ENCODE data around the gene DPP4. TPM values are rescaled to one million over a fixed set of nuclear protein-coding genes. Genes with fewer than 3 reads are reported as not detected.

Gene DPP4
- total and polyA plus RNA-seq, 2 of the 13 experiments (the other 11 are each of a cell fraction or from before 2014, with no cell fraction given) = 39.4 to 109 TPM

GRCh38 chr2:162072976-162073887, 783 bp downstream of the DPP4 start:
- H3K9me3 ChIP-seq (ENCODE audit: low read length) = peaks cover 3% of the 10 kb centered on the region; the same call in 1 of the 2 replicates
- in situ Hi-C loops (cut with HindIII; ENCODE audit: extremely low pct_ligation_motif_present, low pct_unique_long_range_greater_than_20kb) (no loop called here), intact Hi-C loops (cut with micrococcal nuclease; ENCODE audit: unreplicated experiment) (no loop called here)
- peak overlapping the region; percentile 71 to 89 (median 78) for H3K4me3 ChIP-seq (replicated peaks in 1 of 3; ENCODE audit: insufficient read depth in 1 of 3, low read depth in 2 of 3, low read length in 3 of 3)
- peak overlapping the region; percentile 57 for H3K27ac ChIP-seq (ENCODE audit: extremely low read length, insufficient read depth, low read length)
- peaks cover 15% of the 10 kb centered on the region for H3K79me2 ChIP-seq (ENCODE audit: insufficient read depth, low read length)
- CTCF ChIA-PET (ENCODE audit: low intra/inter-chr PET ratio, low total read pairs) = interaction anchor here (1.8 kb wide), 1 partner anchor 50 kb away, joined by 9 read pairs; no protein-coding TSS in a partner anchor
- peak overlapping the region; percentile 99 for H3K4me2 ChIP-seq (ENCODE audit: low read depth, low read length)
- FAIRE-seq (no peak), DNase-seq (ENCODE audit: low spot score) (no peak), ATAC-seq (peak; percentile 65)
- H2AFZ ChIP-seq (ENCODE audit: low read length) = peak overlapping the region; percentile 8
- BruUV-seq (replicated peaks) = no TSS peak
- POLR2A ChIA-PET = interaction anchor here (0.8 to 4.8 kb wide), 15 partner anchors 8 to 78 kb away, joined by 3 to 41 read pairs (median 4); no protein-coding TSS in a partner anchor
- peaks cover 0 to 4% of the 10 kb centered on the region in 2 experiments; a peak in 2 of 5 replicates for H3K36me3 ChIP-seq (replicated peaks in 1 of 2; ENCODE audit: control insufficient read depth in 1 of 2, insufficient read depth in 2 of 2, low read length in 2 of 2)
- H3K9ac ChIP-seq (ENCODE audit: insufficient read depth, low read depth, low read length) = peak overlapping the region; percentile 75
- peaks cover 68% of the 10 kb centered on the region for H3K4me1 ChIP-seq (ENCODE audit: insufficient read depth, low read length)
- no peaks in the 10 kb centered on the region for H4K20me1 ChIP-seq (ENCODE audit: insufficient read depth, low read length)
- H3K27me3 ChIP-seq (ENCODE audit: control insufficient read depth in 1 of 2, insufficient read depth in 2 of 2, low read length in 2 of 2) = no peaks in the 10 kb centered on the region; a peak in 1 of 5 replicates
- 3% methylated on average over 28 of the region's 37 CpGs for WGBS (ENCODE audit: low lambda C conversion rate)
- TF ChIP-seq MTA1 (CRISPR knock-in tag; IDR thresholded peaks at IDR 0.05; ENCODE audit: borderline replicate concordance) (peak; percentile 73; the same call in 1 of the 2 replicates), ZFY (CRISPR knock-in tag; IDR thresholded peaks at IDR 0.05) (no peak), GTF3A (CRISPR knock-in tag; conservative IDR thresholded peaks at IDR 0.05) (0 out of 2 replicates have a peak, but pooled peaks have one; percentile 74), CREM (IDR thresholded peaks at IDR 0.05) (no peak), CREM (CRISPR knock-in tag; IDR thresholded peaks at IDR 0.05) (0 out of 2 replicates have a peak, but pooled peaks have one; percentile 2), ZNF549 (CRISPR knock-in tag; IDR thresholded peaks at IDR 0.05) (no peak), ZNF547 (CRISPR knock-in tag; IDR thresholded peaks at IDR 0.05) (no peak), ZNF737 (CRISPR knock-in tag; IDR thresholded peaks at IDR 0.05; ENCODE audit: borderline replicate concordance) (no peak), ATF3 (CRISPR knock-in tag; IDR thresholded peaks at IDR 0.05) (no peak), HDAC2 (CRISPR knock-in tag; IDR thresholded peaks at IDR 0.05) (peak; percentile 11; the same call in 1 of the 2 replicates), RAD51 (IDR thresholded peaks at IDR 0.05; ENCODE audit: borderline replicate concordance) (no peak), TCF7 (IDR thresholded peaks at IDR 0.05; ENCODE audit: low read depth) (no peak), FOXK1 (CRISPR knock-in tag; IDR thresholded peaks at IDR 0.05; ENCODE audit: borderline replicate concordance, low read depth) (no peak; the same call in 1 of the 2 replicates), ZFP37 (CRISPR knock-in tag; IDR thresholded peaks at IDR 0.05; ENCODE audit: borderline replicate concordance) (no peak)
- TF ChIP-seq, protein P1, sequence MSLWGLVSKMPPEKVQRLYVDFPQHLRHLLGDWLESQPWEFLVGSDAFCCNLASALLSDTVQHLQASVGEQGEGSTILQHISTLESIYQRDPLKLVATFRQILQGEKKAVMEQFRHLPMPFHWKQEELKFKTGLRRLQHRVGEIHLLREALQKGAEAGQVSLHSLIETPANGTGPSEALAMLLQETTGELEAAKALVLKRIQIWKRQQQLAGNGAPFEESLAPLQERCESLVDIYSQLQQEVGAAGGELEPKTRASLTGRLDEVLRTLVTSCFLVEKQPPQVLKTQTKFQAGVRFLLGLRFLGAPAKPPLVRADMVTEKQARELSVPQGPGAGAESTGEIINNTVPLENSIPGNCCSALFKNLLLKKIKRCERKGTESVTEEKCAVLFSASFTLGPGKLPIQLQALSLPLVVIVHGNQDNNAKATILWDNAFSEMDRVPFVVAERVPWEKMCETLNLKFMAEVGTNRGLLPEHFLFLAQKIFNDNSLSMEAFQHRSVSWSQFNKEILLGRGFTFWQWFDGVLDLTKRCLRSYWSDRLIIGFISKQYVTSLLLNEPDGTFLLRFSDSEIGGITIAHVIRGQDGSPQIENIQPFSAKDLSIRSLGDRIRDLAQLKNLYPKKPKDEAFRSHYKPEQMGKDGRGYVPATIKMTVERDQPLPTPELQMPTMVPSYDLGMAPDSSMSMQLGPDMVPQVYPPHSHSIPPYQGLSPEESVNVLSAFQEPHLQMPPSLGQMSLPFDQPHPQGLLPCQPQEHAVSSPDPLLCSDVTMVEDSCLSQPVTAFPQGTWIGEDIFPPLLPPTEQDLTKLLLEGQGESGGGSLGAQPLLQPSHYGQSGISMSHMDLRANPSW (CRISPR knock-in tag; IDR thresholded peaks at IDR 0.05; ENCODE audit: borderline replicate concordance) = no peak
- TF ChIP-seq, protein P2, sequence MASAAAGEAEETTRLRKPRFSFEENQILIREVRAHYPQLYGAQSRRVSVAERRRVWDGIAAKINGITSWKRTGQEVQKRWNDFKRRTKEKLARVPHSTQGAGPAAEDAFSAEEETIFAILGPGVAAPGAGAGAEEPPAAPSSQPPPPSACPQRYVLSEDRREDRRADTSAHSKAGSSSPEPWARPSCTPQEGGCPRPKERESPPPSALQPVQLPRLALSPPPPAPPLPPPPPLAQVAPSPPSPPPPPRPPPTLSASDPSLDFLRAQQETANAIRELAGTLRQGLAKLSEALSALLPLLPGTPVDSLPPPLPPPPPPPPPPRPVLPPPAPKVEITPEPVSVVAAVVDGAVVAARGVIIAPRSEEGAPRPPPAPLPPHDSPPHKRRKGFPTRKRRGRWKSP (CRISPR knock-in tag; IDR thresholded peaks at IDR 0.05) = peak; percentile 49; the same call in 1 of the 2 replicates
